Measurements from ENCODE around the gene DDX28. TPM values are rescaled to one million over a fixed set of nuclear protein-coding genes. Genes with fewer than 3 reads are reported as not detected.

The DDX28 gene
- total RNA-seq, 1 experiment from 2014 or later: 13.4 TPM

DNA sequence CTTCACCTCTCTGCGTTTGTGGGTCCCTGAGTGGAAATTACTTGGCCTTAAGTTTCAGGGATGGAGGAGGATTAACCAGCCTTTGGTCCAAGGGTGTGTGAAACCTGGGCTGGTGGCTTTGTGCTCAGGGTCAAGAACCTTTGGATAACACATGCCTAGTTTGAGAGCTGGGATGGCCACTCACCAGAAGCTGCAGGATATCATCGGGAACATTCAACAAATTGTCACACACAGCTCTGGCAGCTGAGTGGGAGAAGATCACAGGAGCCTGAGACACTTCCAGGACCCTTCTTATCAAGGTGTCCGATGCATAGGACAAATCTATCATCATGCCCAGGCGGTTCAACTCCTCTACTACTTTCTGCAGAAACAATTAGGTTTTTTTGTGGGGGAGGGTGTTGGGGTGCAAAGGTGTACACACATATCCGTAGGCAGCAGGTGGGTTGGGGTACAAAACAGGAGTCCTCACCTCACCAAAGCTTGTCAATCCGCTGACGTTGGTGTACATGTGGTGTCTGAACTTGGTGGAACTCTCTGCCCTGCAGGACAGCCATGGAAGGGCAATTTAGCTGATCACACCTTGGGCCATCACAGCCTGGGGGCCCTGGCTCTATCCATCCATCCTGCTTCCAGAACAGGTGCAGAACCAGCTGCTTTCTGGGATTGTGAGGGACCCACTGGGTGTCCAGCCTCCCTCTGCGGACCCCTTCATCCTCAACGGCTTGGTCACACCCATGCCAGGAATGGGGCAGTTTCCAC is 45.4 kb downstream of the DDX28 start:
- intact Hi-C loops (cut with micrococcal nuclease): no loop called here
- H3K27ac ChIP-seq (ENCODE audit: low read length): no peak overlapping the region
- ATAC-seq: no peak
- no peaks in the 10 kb centered on the region for H3F3A ChIP-seq (ENCODE audit: low read length, unreplicated experiment)
- no peaks in the 10 kb centered on the region for H3K4me1 ChIP-seq (ENCODE audit: insufficient read depth, low read length)
- H3K9me2 ChIP-seq (replicated peaks; ENCODE audit: low read length): no peaks in the 10 kb centered on the region
- H3K4me2 ChIP-seq (ENCODE audit: low read length): no peak overlapping the region
- ChIA-PET CTCF (no interaction called here), POLR2A (ENCODE audit: unreplicated experiment) (no interaction called here)
- BruUV-seq (replicated peaks): no TSS peak
- no peak overlapping the region for H3K9ac ChIP-seq (ENCODE audit: low read length)
- TF ChIP-seq, protein P1, sequence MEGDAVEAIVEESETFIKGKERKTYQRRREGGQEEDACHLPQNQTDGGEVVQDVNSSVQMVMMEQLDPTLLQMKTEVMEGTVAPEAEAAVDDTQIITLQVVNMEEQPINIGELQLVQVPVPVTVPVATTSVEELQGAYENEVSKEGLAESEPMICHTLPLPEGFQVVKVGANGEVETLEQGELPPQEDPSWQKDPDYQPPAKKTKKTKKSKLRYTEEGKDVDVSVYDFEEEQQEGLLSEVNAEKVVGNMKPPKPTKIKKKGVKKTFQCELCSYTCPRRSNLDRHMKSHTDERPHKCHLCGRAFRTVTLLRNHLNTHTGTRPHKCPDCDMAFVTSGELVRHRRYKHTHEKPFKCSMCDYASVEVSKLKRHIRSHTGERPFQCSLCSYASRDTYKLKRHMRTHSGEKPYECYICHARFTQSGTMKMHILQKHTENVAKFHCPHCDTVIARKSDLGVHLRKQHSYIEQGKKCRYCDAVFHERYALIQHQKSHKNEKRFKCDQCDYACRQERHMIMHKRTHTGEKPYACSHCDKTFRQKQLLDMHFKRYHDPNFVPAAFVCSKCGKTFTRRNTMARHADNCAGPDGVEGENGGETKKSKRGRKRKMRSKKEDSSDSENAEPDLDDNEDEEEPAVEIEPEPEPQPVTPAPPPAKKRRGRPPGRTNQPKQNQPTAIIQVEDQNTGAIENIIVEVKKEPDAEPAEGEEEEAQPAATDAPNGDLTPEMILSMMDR (conservative IDR thresholded peaks at IDR 0.05; ENCODE audit: low read depth, low read length): no peak
- TF ChIP-seq EZH2 (IDR thresholded peaks at IDR 0.05; ENCODE audit: low read length, unreplicated experiment) (no peak), EZH2phosphoT487 (IDR thresholded peaks at IDR 0.05; ENCODE audit: borderline replicate concordance, low read length) (no peak)
- no peaks in the 10 kb centered on the region for H3K9me3 ChIP-seq (ENCODE audit: low read length)
- no peaks in the 10 kb centered on the region for H3K79me2 ChIP-seq (ENCODE audit: low read length)
- no peaks in the 10 kb centered on the region for H3K27me3 ChIP-seq (ENCODE audit: low read length)
- H3K4me3 ChIP-seq (ENCODE audit: low read length): no peak overlapping the region
- H2AFZ ChIP-seq (ENCODE audit: low read length): no peak overlapping the region
- no peaks in the 10 kb centered on the region for H4K20me1 ChIP-seq (ENCODE audit: low read length)
- DNase-seq: no peak
- H3K36me3 ChIP-seq (ENCODE audit: low read depth, low read length): no peaks in the 10 kb centered on the region

DNA sequence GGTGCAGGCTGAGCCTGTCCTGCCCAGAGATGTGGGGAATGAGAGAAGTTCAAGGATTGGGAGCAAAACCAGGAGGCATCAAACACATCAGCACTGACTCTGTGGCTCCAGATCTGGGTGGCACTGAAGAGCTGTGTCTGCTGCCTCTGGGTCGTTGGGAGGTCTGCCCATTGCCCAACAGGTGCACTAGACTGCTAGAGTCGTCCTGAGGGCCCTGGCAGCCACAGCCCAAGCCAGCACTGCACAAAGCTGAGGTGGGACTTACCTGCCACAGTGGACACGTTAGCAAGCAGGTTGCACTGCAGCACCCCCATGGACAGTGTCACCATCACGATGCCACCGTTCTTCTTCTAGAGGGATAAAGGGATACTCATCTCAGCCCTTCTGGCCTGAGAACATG is 46.0 kb downstream of the DDX28 start:
- ChIA-PET CTCF (no interaction called here), POLR2A (ENCODE audit: unreplicated experiment) (no interaction called here)
- Histone ChIP-seq H2AFZ (ENCODE audit: low read length) (no peak overlapping the region), H3K36me3 (ENCODE audit: low read depth, low read length) (no peaks in the 10 kb centered on the region), H4K20me1 (ENCODE audit: low read length) (no peaks in the 10 kb centered on the region), H3K4me1 (ENCODE audit: insufficient read depth, low read length) (no peaks in the 10 kb centered on the region), H3K9ac (ENCODE audit: low read length) (no peak overlapping the region), H3K4me2 (ENCODE audit: low read length) (no peak overlapping the region), H3K27ac (ENCODE audit: low read length) (no peak overlapping the region), H3F3A (ENCODE audit: low read length, unreplicated experiment) (no peaks in the 10 kb centered on the region), H3K79me2 (ENCODE audit: low read length) (no peaks in the 10 kb centered on the region), H3K9me3 (ENCODE audit: low read length) (no peaks in the 10 kb centered on the region), H3K27me3 (ENCODE audit: low read length) (no peaks in the 10 kb centered on the region), H3K9me2 (replicated peaks; ENCODE audit: low read length) (no peaks in the 10 kb centered on the region), H3K4me3 (ENCODE audit: low read length) (no peak overlapping the region)
- no peak for ATAC-seq
- intact Hi-C loops (cut with micrococcal nuclease): no loop called here
- no TSS peak for BruUV-seq (replicated peaks)
- TF ChIP-seq EZH2 (IDR thresholded peaks at IDR 0.05; ENCODE audit: low read length, unreplicated experiment): no peak
- no peak for DNase-seq

DNA sequence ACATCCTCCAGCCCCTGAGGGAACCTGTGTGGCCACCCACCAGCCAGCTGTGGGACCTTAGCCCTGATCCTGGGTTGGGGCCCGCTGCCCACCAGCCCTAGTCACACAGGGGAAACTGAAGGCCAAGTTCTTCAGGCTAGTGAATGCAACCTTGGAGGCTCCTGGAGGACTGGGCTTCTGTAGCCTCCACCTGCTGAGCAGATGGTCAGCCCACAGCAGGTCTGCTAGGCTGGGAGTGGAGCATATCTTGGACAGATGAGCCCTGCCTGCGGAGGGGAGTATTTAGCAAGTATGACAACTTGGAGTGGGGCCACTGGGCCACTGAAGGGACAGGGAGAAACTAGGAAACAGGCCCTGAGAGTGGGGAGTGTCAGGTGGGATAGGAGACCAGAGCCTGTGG is 46.8 kb downstream of the DDX28 start:
- Histone ChIP-seq H2AFZ (ENCODE audit: low read length) (no peak overlapping the region), H3K36me3 (ENCODE audit: low read depth, low read length) (no peaks in the 10 kb centered on the region), H3K79me2 (ENCODE audit: low read length) (no peaks in the 10 kb centered on the region), H3K27ac (ENCODE audit: low read length) (no peak overlapping the region), H3K9me3 (ENCODE audit: low read length) (no peaks in the 10 kb centered on the region), H3K9ac (ENCODE audit: low read length) (no peak overlapping the region), H4K20me1 (ENCODE audit: low read length) (no peaks in the 10 kb centered on the region), H3F3A (ENCODE audit: low read length, unreplicated experiment) (no peaks in the 10 kb centered on the region), H3K9me2 (replicated peaks; ENCODE audit: low read length) (no peaks in the 10 kb centered on the region), H3K27me3 (ENCODE audit: low read length) (no peaks in the 10 kb centered on the region), H3K4me1 (ENCODE audit: insufficient read depth, low read length) (no peaks in the 10 kb centered on the region), H3K4me3 (ENCODE audit: low read length) (no peak overlapping the region), H3K4me2 (ENCODE audit: low read length) (no peak overlapping the region)
- DNase-seq (no peak), ATAC-seq (no peak)
- CTCF ChIA-PET: no interaction called here
- TF ChIP-seq EZH2 (IDR thresholded peaks at IDR 0.05; ENCODE audit: low read length, unreplicated experiment): no peak
- TF ChIP-seq, protein P1 (conservative IDR thresholded peaks at IDR 0.05; ENCODE audit: low read depth, low read length): no peak
- TF ChIP-seq EZH2phosphoT487 (IDR thresholded peaks at IDR 0.05; ENCODE audit: borderline replicate concordance, low read length): no peak
- BruUV-seq (replicated peaks): no TSS peak
- POLR2A ChIA-PET (ENCODE audit: unreplicated experiment): no interaction called here
- intact Hi-C loops (cut with micrococcal nuclease): no loop called here
